Stimulated activated CD8-positive, alpha-beta memory T cell treated with anti-CD3 and anti-CD28 coated beads, Interleukin-4, amount 100 ng/mL, for 24 hours (primary cell): ENCODE measurements around the gene GABARAPL1.
"Not testable (repeated sequence)": the region's sequence is repeated elsewhere in the genome, so short reads cannot be mapped to it uniquely, and the experiment has no call there.

Experiments used
- DNase-seq: peaks from one replicate; pipeline ENCODE4 v3.0.0-alpha.2; 2020; ENCODE audit warnings: low read depth

Gene GABARAPL1

DNA sequence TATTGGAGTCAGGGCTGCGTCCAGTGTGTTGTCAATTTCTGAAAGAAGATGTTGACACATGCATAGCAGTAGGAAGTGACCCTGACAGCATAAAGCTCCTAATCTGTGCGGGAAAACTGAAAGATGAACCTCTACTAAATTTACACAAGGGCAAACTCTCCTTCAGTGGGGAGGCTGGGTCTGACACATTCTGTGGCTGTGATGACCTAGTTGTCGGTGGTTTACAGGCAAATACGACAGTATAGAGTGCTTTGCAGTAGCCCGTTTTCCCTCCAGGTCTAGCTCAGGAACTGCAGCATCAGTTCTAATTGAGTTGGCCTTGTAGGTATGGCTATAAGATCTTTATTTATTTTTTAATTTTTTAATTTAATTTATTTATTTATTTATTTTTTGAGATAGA is 14.8 kb upstream of the GABARAPL1 start:
- no peak for DNase-seq

- not testable (repeated sequence) for DNase-seq
Measured at GRCh38 chr12:10204495-10204894, 8.2 kb upstream of the GABARAPL1 start.

DNA sequence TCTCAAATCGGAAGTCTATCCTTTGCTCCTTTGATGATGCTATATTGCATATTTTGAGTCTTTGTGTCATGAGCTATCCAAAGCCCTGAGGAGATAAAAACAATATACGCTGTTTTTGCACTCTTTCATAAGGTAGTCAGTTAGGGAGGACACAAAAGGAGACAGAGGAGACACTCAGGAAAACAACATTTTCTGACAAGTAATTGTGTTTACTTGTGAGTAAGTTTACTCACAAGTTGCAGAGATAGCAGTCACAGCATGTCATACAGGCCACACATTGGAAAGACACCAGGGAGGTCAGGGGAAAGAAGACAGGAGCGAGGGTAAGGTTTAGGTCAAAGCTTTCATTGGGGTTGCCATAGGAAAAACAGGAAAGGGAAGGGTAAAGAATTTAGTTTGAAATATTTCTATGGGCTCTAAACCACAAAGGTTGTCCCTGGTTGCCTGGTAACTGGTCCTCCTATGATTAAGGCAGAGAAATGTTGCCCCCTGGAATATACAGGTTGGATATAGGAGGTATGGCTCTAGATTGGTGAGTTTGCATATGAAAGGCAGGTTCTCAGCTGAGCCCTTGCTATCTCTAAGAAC is 7.4 kb upstream of the GABARAPL1 start:
- no peak for DNase-seq

DNA sequence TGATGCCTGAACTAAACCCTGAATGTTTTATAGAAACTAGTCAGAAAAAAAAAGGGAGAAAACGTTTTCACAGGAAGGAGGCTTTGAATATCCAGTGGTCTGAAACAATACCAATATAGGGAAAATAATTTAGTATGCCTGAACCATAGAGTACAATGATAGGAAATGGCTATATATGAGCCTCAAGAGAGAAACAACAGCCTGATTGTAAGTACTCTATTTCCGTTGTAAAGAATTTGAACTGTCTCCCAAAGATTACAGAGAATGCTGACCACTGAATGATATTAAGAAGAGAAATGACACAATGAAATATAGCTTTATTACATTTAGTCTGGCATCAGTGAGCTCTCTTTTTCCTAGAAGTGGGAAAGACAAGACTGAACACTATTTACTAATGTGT is 5.5 kb upstream of the GABARAPL1 start:
- DNase-seq, result no peak

- DNase-seq, result no peak
Measured at GRCh38 chr12:10210225-10210624, 2.5 kb upstream of the GABARAPL1 start.

- DNase-seq, result no peak
Measured at GRCh38 chr12:10211101-10211939, 1.4 kb upstream of the GABARAPL1 start.

- peak; percentile 81 for DNase-seq
Measured at GRCh38 chr12:10211940-10212738, 538 bp upstream of the GABARAPL1 start.

GRCh38 chr12:10213168-10214135 is 775 bp downstream of the GABARAPL1 start:
- DNase-seq, result peak; percentile 71

GRCh38 chr12:10214136-10214894 is 1.6 kb downstream of the GABARAPL1 start:
- no peak for DNase-seq

- DNase-seq, result no peak
Measured at GRCh38 chr12:10214895-10215267, 2.2 kb downstream of the GABARAPL1 start.

DNA sequence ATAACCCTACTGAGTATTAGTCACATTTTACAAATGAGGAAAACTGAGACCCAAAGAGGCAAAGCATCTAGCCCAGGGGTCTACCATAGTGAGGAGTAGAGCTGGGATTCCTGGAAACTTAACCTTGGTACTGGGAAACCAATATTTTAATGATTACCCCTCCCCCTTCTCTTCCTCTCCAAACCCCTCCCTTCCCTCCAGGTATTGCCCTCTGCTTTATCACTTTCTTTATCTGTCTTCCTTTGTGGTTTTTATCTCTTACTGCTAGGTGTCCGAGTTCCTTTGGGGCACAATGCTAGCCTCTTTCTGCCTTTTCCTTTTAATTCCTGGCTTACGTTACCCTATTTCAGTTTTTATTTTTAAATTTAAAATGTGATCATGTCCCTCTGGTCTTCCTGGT is 2.8 kb downstream of the GABARAPL1 start:
- no peak for DNase-seq

GRCh38 chr12:10215946-10216345 is 3.3 kb downstream of the GABARAPL1 start:
- not testable (repeated sequence) for DNase-seq

GRCh38 chr12:10218021-10218420 is 5.3 kb downstream of the GABARAPL1 start:
- no peak for DNase-seq

- DNase-seq, result no peak
Measured at GRCh38 chr12:10220398-10221077, 7.9 kb downstream of the GABARAPL1 start.

DNA sequence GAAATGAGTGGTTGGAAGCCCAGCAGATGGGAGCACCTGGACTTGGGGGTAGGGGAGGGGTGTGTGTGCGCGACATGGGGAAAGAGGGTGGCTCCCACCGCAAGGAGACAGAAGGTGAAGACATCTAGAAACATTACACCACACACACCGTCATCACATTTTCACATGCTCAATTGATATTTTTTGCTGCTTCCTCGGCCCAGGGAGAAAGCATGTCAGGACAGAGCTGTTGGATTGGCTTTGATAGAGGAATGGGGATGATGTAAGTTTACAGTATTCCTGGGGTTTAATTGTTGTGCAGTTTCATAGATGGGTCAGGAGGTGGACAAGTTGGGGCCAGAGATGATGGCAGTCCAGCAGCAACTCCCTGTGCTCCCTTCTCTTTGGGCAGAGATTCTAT is 9.2 kb downstream of the GABARAPL1 start:
- DNase-seq, result no peak

- DNase-seq, result no peak
Measured at GRCh38 chr12:10223208-10223607, 10.5 kb downstream of the GABARAPL1 start.

GRCh38 chr12:10225426-10225825 is 12.7 kb downstream of the GABARAPL1 start:
- DNase-seq, result not testable (repeated sequence)

GRCh38 chr12:10226086-10226485 is 13.4 kb downstream of the GABARAPL1 start:
- DNase-seq, result no peak

- DNase-seq, result no peak
Measured at GRCh38 chr12:10226731-10227130, 14.1 kb downstream of the GABARAPL1 start.

- no peak for DNase-seq
Measured at GRCh38 chr12:10227648-10228047, 15.0 kb downstream of the GABARAPL1 start.
